GM18508 (cell line): Measurements from ENCODE around the gene CFAP298.
"Not testable (repeated sequence)": the region's sequence is repeated elsewhere in the genome, so short reads cannot be mapped to it uniquely, and the experiment has no call there.

Source experiments
- ATAC-seq: cut with Tn5 transposase; IDR thresholded peaks from one replicate; pipeline ENCODE4 v1.9.1; 2021; ENCODE audit warnings: moderate number of reproducible peaks; ENCODE audit not compliant: insufficient read depth, unreplicated experiment

The CFAP298 gene

GRCh38 chr21:32569261-32570230 lies 42.6 kb downstream of the CFAP298 start:
- peak; percentile 66 for ATAC-seq

- no peak for ATAC-seq
Observed at GRCh38 chr21:32567626-32568025, 44.6 kb downstream of the CFAP298 start.

- no peak for ATAC-seq
Observed at GRCh38 chr21:32566741-32567389, 45.3 kb downstream of the CFAP298 start.

- no peak for ATAC-seq
Observed at GRCh38 chr21:32565856-32566465, 46.2 kb downstream of the CFAP298 start.

GRCh38 chr21:32562915-32563314 lies 49.3 kb downstream of the CFAP298 start:
- no peak for ATAC-seq

GRCh38 chr21:32562426-32562825 lies 49.8 kb downstream of the CFAP298 start:
- ATAC-seq: no peak

- not testable (repeated sequence) for ATAC-seq
Observed at GRCh38 chr21:32561476-32561875, 50.7 kb downstream of the CFAP298 start.

GRCh38 chr21:32560896-32561295 lies 51.3 kb downstream of the CFAP298 start:
- no peak for ATAC-seq

- no peak for ATAC-seq
Observed at GRCh38 chr21:32559006-32559610, 53.1 kb downstream of the CFAP298 start.

GRCh38 chr21:32558106-32558505 lies 54.1 kb downstream of the CFAP298 start:
- no peak for ATAC-seq

- no peak for ATAC-seq
Observed at GRCh38 chr21:32554832-32555638, 57.1 kb downstream of the CFAP298 start.

- ATAC-seq: no peak
Observed at GRCh38 chr21:32549886-32550285, 62.3 kb downstream of the CFAP298 start.

- no peak for ATAC-seq
Observed at GRCh38 chr21:32549440-32549839, 62.7 kb downstream of the CFAP298 start.
